GM18507 (cell line): ENCODE results near the gene CD300LG.

Source experiments
- DNase-seq: peaks from one replicate; pipeline ENCODE4 v3.0.0; 2011; ENCODE audit warnings: low read depth; ENCODE audit not compliant: insufficient read length; ENCODE audit errors: extremely low spot score
- FAIRE-seq: peaks from 2 replicates; lab custom pipeline; 2011; peaks lifted over from hg19 to GRCh38; lab: Jason Lieb, UNC

CD300LG gene

DNA sequence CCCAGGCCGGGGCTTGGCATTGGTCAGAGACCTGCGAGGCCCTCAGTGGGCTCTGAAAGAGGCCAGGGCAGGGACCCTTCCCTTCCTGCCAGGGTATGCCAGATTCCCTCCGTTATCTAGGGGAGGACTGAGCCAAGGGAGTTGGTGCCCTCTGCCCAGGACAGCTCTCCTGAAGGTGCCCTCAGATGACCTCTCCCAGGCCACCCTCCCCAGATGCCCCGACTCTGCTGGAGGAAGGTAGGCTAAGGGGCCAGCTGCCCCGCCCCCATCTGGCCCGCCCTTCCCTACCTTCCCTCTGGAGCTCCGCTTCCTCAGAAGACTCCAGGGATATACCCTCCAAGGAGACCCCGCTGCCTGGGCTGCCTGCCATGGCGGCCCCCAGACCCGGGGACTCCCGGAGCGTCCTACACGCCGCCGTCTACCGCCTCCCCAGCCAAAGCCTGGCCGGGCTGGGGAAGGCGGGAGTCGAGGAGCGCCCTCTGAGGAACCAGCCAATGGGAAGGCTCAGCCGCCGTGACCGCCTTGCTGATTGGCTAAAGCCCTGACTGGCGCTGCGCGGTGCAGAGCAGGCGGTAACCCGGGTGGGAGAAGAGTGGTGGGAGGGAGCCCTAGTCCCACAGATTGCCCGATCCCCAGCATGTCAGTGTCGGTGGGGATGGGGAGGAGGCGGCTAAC, 53.3 kb downstream of the CD300LG start:
- peak; percentile 74 for DNase-seq
- FAIRE-seq: peak; percentile 69

DNA sequence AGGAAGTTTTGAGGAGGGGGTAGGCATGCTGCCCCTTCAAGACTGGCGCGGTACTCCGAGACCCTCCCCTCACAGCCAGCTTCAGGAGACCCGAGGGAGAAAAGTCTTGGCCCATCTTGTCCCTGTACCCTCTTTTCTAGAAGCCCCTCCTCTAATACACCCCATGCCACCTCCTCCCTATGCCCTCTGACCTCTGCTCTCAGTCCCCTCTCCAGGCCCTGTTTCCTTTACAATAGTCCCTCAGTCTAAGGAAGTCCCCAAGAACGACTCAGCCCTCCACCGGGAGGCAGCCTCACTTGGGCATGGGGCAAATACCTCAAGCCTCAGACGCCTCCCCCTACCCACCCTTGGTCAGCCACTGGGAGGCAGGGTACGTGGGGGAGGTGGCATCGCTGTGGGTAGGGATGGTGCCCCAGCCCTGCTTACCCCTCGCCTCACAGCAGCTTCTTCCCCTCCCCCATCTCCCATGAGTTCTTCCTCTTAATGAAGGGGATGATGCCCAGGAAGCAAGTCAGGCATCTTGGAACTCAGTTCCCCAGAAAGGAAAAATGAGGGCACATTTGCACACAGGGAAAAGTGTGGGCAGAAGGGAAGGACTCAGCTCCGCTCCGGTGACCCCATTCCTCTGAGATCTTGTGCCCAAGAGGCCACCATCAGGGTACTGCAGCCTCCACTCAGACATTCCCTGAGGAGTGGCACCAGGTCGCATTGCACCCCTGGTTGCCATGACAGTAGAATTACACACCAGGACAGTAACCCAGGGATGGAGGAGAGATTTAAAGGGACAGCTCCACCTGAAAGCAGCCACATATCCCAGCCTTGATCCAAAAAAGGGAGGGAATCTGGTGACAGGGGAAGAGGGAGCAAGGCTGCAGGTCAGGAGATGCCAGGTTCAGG, 54.1 kb downstream of the CD300LG start:
- FAIRE-seq (no peak), DNase-seq (no peak)

DNA sequence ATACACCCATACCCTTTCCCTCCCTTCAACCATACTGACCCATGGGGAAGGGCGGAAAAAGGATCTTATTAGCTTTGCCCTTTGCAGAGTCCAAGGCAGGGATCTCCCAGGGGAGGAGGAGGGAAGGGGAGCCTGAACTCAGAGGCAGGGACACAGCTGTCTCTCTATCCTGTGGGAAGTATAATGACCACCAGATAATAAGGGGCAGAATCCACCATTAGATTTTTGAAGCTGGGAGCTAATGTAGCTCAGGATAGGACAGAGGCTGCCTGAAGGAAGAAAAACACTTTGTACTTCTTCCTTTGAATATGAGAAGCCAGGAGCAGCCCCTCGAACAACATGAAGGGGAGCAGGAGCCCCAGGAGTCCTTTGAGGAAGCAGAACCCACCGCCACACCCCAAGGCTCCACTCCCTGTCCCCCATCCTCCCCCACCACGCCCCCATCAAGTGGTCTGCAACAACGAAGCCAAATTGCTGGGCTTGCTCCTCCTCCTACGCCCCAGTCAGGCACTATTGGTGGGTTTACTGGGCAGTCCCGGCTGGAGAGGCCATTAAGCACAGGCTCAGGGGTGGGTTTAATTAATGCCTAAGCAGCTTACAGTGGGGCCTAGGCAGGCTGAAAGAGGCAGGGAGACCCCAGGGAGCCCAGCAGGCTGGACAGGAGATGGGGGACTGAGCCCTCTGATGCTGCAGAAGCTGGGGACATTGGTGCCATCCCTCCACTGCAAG, 55.0 kb downstream of the CD300LG start:
- FAIRE-seq: no peak
- DNase-seq: no peak

DNA sequence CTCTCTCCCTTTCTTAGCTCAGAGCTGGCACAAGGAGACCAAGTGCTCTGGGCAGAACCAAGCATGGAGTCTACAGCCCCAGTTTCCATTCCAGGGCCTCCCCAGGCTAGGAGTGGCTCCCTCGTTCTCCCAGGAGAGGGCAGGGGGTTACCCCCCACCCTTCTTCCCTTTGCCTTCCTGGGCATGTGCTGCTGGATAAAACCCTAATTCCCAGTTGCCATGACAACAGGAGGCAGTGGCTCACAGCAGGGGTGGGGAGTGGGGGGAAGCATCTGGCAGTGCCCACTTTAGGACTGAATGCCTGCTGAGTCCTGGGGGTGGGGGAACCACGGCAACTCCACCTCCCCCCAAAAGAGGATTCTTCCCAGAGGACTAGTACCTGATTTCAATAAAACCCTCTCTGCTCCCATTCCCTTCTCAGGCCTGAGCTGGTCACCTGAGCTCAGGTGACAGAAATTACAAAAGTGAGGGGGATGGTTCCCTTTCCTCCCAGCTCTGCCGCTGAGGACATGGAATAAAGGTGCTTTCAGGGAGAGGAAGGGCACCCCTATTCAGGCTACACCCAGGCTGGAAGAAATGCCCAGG, 58.5 kb downstream of the CD300LG start:
- DNase-seq (no peak), FAIRE-seq (no peak)

DNA sequence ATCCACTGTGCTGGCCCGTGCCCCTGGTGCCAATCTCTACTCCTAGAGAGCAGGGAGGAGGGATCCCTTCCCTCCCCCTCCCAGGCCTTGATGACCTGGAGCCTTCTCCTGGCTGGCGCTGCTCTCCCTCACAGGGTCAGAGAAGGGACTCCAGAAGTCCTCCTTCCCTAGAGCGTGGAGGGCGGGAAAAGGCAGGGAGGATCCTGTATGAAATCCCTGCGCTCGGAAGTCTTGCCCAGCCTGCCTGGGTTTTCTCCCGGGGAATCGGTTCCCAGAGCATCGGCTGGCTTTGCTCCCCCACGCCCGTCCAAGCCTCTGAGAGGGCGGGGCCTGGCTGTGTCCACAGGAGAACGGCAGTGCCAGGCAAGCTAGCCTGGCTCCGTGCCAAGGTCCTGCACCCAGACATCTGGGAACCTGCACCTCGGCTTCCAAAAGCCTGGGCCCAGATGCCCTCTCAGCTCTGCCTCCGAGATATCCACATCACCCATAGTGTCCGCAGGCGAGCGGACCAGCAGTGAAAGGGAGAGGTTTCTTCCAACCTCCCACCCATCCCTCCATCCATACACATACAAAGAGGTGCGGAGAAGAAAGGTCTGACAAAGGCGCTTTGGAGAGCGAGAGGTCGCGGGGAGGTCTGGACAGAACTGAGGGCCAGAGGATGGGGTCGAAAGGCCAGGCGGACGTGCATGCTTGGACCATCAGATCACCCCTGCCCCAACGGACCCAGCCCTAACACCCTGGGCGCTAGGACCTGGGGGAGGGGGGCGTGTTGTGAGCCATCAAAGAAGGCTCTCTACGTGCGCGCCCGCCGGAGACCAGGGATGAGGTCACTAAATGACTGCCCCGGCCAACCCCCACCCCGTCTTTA, 59.2 kb downstream of the CD300LG start:
- DNase-seq: no peak
- no peak for FAIRE-seq

DNA sequence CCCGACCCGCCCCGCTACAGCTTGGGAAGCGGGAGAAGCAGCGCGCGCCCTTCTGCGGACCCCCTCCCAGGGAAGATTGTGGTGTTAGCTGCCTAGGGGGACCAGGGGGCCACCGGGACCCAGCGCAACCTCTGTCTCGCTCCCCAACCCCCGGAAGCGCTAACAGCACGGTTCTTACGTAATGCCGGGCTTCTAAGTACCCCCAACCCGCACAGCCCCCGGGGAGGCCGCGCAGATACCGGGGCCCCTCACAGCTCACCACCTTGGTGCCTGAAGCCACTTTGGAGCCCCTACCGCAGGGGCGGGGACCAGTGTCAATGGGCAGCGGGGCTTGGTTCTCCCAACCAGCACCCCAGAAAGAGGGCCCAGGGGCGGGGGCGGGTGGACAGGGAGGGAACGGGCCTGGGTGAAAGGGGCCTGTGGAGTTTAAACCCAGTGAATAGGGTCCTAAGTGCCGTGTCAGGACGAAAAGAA, 60.0 kb downstream of the CD300LG start:
- FAIRE-seq (no peak), DNase-seq (no peak)

DNA sequence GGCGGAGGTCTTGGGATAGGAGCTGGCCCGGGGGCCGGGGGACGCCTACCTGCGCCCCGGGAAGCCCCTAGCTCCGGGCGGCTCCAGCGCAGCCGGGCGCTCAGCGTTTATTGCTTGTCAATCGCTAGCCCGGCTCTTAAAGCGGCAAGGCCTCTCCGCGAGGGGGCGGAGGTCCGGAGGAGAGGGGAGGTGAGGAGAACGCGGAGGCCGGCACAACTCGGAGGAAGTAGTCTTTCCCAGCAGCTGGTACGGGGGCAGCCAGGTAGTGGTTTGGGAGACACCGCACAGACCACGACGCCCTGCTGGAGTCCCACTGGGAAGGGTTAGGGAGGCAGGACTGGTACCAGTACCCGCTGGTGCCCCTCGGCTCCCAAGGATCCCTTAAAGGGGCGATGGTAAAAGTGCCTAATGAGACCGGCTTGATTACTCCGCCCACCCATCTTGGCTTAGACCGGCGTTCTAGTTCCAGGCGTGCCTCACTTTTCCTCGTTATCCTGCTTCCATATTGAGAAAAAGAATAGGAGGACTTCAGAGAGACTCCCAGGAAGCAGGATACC, 60.5 kb downstream of the CD300LG start, which contains the start of gene MPP2:
Gene MPP2 (minus strand): TSS at position 112 of the 557 bp plus-strand sequence. CDS start 3,076 bp downstream, outside the sequence.
- DNase-seq (no peak), FAIRE-seq (no peak)

DNA sequence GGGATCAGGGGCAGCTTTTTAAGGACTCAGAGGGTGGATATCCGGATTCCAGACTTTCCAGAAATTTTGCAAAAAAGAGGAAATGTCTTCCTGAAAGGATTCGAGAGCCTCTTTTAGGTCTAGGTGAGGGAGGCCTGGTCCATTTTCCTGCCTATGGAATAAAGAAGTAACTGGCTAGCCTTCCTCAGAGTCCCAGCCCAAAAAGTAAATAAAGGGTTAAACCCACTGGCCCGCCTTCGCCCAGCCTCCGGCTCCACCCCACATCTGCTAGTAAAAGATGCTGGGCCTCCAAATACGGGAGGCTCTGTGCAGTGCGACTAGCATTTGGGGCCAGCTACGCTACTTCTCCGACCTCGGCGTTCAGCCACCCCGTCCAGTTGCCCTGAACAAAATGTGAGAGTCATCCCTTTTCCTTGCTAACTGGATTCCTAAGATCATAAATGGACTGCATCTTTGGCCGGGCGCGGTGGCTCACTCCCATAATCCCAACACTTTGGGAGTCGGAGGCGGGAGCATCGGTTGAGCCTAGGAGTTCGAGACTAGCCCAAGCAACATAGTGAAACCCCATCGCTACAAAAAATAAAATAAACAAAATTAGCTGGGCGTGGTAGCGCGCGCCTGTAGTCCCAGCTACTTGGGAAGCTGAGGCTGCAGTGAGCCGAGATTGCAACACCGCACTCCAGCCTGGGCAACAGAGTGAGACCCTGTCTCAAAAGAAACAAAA, 61.2 kb downstream of the CD300LG start:
- no peak for DNase-seq
- FAIRE-seq: peak; percentile 31

DNA sequence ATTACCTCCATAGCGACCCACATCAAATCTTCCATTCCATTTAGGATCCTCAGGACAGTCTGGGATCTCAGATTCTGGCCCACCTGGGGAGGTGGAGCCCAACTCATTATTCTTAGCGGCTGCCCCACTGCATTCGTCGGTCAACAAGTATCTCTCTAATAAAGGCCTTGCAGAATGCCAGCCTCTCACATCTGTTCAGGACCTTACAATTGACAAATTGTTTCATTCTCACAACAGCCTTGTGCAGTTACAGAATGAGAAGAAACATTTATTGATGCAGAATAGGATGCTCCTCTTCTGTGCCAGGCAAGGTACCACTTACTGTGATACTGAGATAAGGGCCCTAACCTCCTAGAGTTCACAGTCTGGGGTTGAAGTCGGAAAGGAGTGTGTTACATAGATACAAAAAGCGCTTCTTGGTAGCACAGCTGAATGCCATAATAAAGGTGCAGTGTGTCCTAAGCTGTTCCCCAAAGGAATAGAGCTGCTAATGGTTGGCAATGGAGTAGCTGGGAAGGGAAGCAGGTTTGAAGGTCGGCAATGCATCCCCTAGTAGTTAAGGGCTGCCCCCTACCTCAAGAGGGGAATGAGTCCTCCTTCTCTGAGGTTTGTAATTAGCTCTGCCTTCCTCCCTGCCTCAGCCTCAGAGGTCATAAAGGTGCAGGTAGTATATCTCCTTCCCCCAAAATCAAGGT, 62.7 kb downstream of the CD300LG start:
- no peak for DNase-seq
- FAIRE-seq: no peak

DNA sequence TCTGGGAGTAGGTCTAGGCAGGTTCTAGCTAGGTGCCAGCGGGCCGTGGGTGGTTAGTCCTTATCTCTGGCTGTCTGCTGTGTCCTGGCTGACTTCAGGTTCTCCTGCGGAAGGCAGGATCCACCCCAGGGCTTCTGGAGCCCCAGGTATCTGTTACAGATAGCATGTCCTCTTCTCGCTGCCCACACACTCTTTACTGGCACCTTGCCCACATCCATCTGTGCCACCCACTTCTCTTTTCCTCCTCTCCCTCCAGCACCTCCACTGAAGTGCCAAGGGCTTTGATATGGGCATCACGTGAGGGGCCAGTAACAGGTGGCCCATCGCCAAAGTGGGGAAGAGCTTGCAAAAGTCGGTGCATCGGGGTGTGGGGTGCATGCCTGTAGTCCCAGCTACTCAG, 64.9 kb downstream of the CD300LG start:
- FAIRE-seq: no peak
- DNase-seq: no peak

DNA sequence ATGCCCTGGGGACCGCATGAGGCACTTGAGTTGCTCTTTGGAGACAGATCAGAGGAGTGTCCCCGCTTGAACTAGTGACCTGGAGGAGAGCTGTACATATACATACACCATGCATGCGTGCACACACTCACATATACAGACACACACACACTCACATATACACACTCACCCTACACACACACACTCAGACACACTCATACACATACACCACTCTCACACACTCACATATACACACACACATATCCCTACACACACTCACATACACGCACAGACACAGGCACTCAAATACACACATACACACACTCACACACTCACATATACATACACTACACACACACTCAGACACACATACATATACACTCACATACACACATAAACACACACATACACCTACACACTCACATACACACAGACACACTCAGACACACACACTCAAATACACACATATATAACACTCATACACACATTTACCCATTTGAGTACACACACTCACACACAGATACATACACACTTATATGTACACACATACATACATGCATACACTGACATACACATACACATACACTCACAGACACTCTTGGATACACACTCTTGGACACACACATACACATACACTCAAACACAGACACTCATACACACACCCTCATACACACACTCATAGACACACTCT, 65.8 kb downstream of the CD300LG start:
- DNase-seq: no peak
- FAIRE-seq: no peak
